ENCODE data around the gene SLC37A4. TPM values are rescaled to one million over a fixed set of nuclear protein-coding genes. Genes with fewer than 3 reads are reported as not detected.

SLC37A4 gene
- total and polyA plus RNA-seq, 2 of the 13 experiments (the other 11 are each of a cell fraction or from before 2014, with no cell fraction given), result 43.0 to 56.1 TPM

GRCh38 chr11:119030329-119031047, at the start of gene SLC37A4 (continued):
- TF ChIP-seq ZMYM4 (CRISPR knock-in tag; IDR thresholded peaks at IDR 0.05), result peak; percentile 79
- TF ChIP-seq, protein P1, sequence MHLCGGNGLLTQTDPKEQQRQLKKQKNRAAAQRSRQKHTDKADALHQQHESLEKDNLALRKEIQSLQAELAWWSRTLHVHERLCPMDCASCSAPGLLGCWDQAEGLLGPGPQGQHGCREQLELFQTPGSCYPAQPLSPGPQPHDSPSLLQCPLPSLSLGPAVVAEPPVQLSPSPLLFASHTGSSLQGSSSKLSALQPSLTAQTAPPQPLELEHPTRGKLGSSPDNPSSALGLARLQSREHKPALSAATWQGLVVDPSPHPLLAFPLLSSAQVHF (CRISPR knock-in tag; IDR thresholded peaks at IDR 0.05), result no peak
- TF ChIP-seq, protein P2, sequence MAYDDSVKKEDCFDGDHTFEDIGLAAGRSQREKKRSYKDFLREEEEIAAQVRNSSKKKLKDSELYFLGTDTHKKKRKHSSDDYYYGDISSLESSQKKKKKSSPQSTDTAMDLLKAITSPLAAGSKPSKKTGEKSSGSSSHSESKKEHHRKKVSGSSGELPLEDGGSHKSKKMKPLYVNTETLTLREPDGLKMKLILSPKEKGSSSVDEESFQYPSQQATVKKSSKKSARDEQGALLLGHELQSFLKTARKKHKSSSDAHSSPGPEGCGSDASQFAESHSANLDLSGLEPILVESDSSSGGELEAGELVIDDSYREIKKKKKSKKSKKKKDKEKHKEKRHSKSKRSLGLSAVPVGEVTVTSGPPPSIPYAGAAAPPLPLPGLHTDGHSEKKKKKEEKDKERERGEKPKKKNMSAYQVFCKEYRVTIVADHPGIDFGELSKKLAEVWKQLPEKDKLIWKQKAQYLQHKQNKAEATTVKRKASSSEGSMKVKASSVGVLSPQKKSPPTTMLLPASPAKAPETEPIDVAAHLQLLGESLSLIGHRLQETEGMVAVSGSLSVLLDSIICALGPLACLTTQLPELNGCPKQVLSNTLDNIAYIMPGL (CRISPR knock-in tag; IDR thresholded peaks at IDR 0.05; ENCODE audit: borderline replicate concordance in 1 of 2, low read depth in 1 of 2), result peak; percentile 75 to 97; a peak in 3 of 4 replicates
- TF ChIP-seq ZNF10 (CRISPR knock-in tag; IDR thresholded peaks at IDR 0.05; ENCODE audit: borderline replicate concordance, low read depth), result no peak
- TF ChIP-seq SCMH1 (CRISPR knock-in tag; IDR thresholded peaks at IDR 0.05; ENCODE audit: borderline replicate concordance), result no peak
- TF ChIP-seq, protein P3, sequence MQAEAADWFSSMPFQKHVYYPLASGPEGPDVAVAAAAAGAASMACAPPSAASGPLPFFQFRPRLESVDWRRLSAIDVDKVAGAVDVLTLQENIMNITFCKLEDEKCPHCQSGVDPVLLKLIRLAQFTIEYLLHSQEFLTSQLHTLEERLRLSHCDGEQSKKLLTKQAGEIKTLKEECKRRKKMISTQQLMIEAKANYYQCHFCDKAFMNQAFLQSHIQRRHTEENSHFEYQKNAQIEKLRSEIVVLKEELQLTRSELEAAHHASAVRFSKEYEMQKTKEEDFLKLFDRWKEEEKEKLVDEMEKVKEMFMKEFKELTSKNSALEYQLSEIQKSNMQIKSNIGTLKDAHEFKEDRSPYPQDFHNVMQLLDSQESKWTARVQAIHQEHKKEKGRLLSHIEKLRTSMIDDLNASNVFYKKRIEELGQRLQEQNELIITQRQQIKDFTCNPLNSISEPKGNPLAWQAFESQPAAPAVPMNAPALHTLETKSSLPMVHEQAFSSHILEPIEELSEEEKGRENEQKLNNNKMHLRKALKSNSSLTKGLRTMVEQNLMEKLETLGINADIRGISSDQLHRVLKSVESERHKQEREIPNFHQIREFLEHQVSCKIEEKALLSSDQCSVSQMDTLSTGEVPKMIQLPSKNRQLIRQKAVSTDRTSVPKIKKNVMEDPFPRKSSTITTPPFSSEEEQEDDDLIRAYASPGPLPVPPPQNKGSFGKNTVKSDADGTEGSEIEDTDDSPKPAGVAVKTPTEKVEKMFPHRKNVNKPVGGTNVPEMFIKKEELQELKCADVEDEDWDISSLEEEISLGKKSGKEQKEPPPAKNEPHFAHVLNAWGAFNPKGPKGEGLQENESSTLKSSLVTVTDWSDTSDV (CRISPR knock-in tag; IDR thresholded peaks at IDR 0.05), result no peak
- TF ChIP-seq, protein P4, sequence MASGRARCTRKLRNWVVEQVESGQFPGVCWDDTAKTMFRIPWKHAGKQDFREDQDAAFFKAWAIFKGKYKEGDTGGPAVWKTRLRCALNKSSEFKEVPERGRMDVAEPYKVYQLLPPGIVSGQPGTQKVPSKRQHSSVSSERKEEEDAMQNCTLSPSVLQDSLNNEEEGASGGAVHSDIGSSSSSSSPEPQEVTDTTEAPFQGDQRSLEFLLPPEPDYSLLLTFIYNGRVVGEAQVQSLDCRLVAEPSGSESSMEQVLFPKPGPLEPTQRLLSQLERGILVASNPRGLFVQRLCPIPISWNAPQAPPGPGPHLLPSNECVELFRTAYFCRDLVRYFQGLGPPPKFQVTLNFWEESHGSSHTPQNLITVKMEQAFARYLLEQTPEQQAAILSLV (CRISPR knock-in tag; IDR thresholded peaks at IDR 0.05; ENCODE audit: borderline replicate concordance), result peak; percentile 79; the same call in 1 of the 2 replicates
- TF ChIP-seq ZKSCAN5 (CRISPR knock-in tag; IDR thresholded peaks at IDR 0.05), result no peak
- no peak for TF ChIP-seq ZBTB40 (IDR thresholded peaks at IDR 0.05)
- TF ChIP-seq ZBTB40 (CRISPR knock-in tag; IDR thresholded peaks at IDR 0.05), result no peak; the same call in 1 of the 2 replicates
- peak; percentile 80; the same call in 1 of the 2 replicates for TF ChIP-seq SALL2 (CRISPR knock-in tag; IDR thresholded peaks at IDR 0.05)
- peak; percentile 46; the same call in 1 of the 2 replicates for TF ChIP-seq MIER2 (CRISPR knock-in tag; IDR thresholded peaks at IDR 0.05)

Measured in HepG2 (cell line).